Endothelial cell (in vitro differentiated cells): ENCODE data around the gene TRDN. TPM values are rescaled to one million over a fixed set of nuclear protein-coding genes. Genes with fewer than 3 reads are reported as not detected.

Source experiments
- DNase-seq: peaks from one replicate; pipeline ENCODE4 v3.0.0; 2021; ENCODE audit warnings: low spot score
- H3K27ac Mint-ChIP-seq: one replicate; pipeline ENCODE4 v1.8.0; 2021; ENCODE audit warnings: mixed read lengths, inconsistent platforms; ENCODE audit not compliant: unreplicated experiment
- H3K27me3 Mint-ChIP-seq: one replicate; pipeline ENCODE4 v1.8.0; 2021; ENCODE audit warnings: mild to moderate bottlenecking, moderate library complexity, mixed read lengths, inconsistent platforms; ENCODE audit not compliant: unreplicated experiment
- H3K36me3 Mint-ChIP-seq: one replicate; pipeline ENCODE4 v1.8.0; 2021; ENCODE audit warnings: mild to moderate bottlenecking, low read depth, mixed read lengths, inconsistent platforms; ENCODE audit not compliant: unreplicated experiment
- H3K4me1 Mint-ChIP-seq: one replicate; pipeline ENCODE4 v1.8.0; 2021; ENCODE audit warnings: mild to moderate bottlenecking, mixed read lengths, inconsistent platforms; ENCODE audit not compliant: unreplicated experiment
- H3K4me3 Mint-ChIP-seq: one replicate; pipeline ENCODE4 v1.8.0; 2021; ENCODE audit warnings: mild to moderate bottlenecking, mixed read lengths, inconsistent platforms; ENCODE audit not compliant: unreplicated experiment
- H3K9me3 Mint-ChIP-seq: one replicate; pipeline ENCODE4 v1.8.0; 2021; ENCODE audit warnings: mixed read lengths, inconsistent platforms; ENCODE audit not compliant: unreplicated experiment
- CTCF ChIP-seq: fragments of 200-600 bp; sonication (generic); IDR thresholded peaks from one replicate; pipeline ENCODE4 v1.5.0; 2021; ENCODE audit warnings: antibody characterized with exemption; ENCODE audit not compliant: unreplicated experiment
- total RNA-seq: library from RNA; stranded (reverse); fragmentation: NEBNext Ultra II Directional; extraction: Animal tissue kit (Norgen Biotek cat#: 25700); gene quantifications from one replicate; pipeline ENCODE4 v1.2.1, GENCODE V29; 2021; ENCODE audit not compliant: unreplicated experiment

The TRDN gene
- total RNA-seq, 1 donor from 2014 or later = 9.1 TPM

GRCh38 chr6:123415844-123416468 is 220.8 kb downstream of the TRDN start:
- H3K36me3 Mint-ChIP-seq = no peaks in the 10 kb centered on the region
- peaks cover 3% of the 10 kb centered on the region for H3K4me1 Mint-ChIP-seq
- no peak overlapping the region for H3K27ac Mint-ChIP-seq
- peak; percentile 54 for DNase-seq
- TF ChIP-seq CTCF = peak; percentile 82
- H3K9me3 Mint-ChIP-seq = no peaks in the 10 kb centered on the region
- H3K4me3 Mint-ChIP-seq = no peak overlapping the region
- no peaks in the 10 kb centered on the region for H3K27me3 Mint-ChIP-seq

- peaks cover 14% of the 10 kb centered on the region for H3K4me1 Mint-ChIP-seq
Observed at GRCh38 chr6:123404975-123405374, 231.8 kb downstream of the TRDN start.

GRCh38 chr6:123402052-123402451 is 234.7 kb downstream of the TRDN start:
- Mint-ChIP-seq H3K4me1 (peaks cover 14% of the 10 kb centered on the region), H3K27me3 (no peaks in the 10 kb centered on the region), H3K9me3 (no peaks in the 10 kb centered on the region), H3K4me3 (no peak overlapping the region), H3K36me3 (no peaks in the 10 kb centered on the region), H3K27ac (no peak overlapping the region)
- DNase-seq = no peak
- TF ChIP-seq CTCF = no peak

More at GRCh38 chr6:123404975-123405374, 231.8 kb downstream of the TRDN start:
- no peak for DNase-seq
- TF ChIP-seq CTCF = no peak
- Mint-ChIP-seq H3K4me3 (no peak overlapping the region), H3K27me3 (no peaks in the 10 kb centered on the region), H3K27ac (no peak overlapping the region), H3K36me3 (no peaks in the 10 kb centered on the region), H3K9me3 (no peaks in the 10 kb centered on the region)

- TF ChIP-seq CTCF = no peak
- Mint-ChIP-seq H3K4me1 (peaks cover 8% of the 10 kb centered on the region), H3K27ac (no peak overlapping the region), H3K36me3 (no peaks in the 10 kb centered on the region), H3K4me3 (no peak overlapping the region), H3K9me3 (no peaks in the 10 kb centered on the region), H3K27me3 (no peaks in the 10 kb centered on the region)
- DNase-seq = no peak
Observed at GRCh38 chr6:123398072-123398471, 238.7 kb downstream of the TRDN start.

- Mint-ChIP-seq H3K36me3 (no peaks in the 10 kb centered on the region), H3K9me3 (no peaks in the 10 kb centered on the region), H3K4me1 (peaks cover 3% of the 10 kb centered on the region), H3K27ac (no peak overlapping the region), H3K4me3 (no peak overlapping the region), H3K27me3 (no peaks in the 10 kb centered on the region)
- peak; percentile 22 for TF ChIP-seq CTCF
- DNase-seq = no peak
Observed at GRCh38 chr6:123393331-123393730, 243.4 kb downstream of the TRDN start.
